GM12874 (cell line): ENCODE data around the gene USP47.

Experiments
- TF ChIP-seq, protein P1 (sequence below): IDR thresholded peaks from 2 replicates; pipeline ENCODE4 v1.5.1; 2011; ENCODE audit warnings: low read depth, mild to moderate bottlenecking, control low read depth, low read length, moderate library complexity; ENCODE audit not compliant: insufficient read depth

Gene USP47

DNA sequence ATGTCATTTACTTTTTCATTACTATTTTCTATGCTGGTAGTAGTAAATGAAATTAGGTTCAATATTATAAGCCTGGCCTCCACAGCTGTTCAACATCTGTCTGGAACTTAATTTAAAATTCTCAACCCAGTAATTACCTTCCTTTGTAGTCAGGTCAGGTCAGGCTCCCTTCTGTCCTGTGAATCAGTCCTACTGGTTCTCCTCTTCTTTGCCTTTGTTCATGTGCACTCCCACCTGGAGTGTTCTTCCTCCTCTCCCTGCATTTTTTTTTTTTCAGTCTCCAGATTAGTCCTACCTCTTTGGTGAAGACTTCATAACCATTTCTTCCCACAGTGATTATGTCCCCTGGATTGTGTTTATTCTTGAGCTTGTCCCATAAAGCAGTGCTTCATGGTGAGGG is 98.8 kb downstream of the USP47 start:
- TF ChIP-seq, protein P1, sequence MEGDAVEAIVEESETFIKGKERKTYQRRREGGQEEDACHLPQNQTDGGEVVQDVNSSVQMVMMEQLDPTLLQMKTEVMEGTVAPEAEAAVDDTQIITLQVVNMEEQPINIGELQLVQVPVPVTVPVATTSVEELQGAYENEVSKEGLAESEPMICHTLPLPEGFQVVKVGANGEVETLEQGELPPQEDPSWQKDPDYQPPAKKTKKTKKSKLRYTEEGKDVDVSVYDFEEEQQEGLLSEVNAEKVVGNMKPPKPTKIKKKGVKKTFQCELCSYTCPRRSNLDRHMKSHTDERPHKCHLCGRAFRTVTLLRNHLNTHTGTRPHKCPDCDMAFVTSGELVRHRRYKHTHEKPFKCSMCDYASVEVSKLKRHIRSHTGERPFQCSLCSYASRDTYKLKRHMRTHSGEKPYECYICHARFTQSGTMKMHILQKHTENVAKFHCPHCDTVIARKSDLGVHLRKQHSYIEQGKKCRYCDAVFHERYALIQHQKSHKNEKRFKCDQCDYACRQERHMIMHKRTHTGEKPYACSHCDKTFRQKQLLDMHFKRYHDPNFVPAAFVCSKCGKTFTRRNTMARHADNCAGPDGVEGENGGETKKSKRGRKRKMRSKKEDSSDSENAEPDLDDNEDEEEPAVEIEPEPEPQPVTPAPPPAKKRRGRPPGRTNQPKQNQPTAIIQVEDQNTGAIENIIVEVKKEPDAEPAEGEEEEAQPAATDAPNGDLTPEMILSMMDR, result no peak

DNA sequence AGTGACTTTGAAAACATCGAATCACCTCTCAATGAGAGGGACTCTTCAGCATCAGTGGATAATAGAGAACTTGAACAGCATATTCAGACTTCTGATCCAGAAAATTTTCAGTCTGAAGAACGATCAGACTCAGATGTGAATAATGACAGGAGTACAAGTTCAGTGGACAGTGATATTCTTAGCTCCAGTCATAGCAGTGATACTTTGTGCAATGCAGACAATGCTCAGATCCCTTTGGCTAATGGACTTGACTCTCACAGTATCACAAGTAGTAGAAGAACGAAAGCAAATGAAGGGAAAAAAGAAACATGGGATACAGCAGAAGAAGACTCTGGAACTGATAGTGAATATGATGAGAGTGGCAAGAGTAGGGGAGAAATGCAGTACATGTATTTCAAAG is 100.9 kb downstream of the USP47 start:
- TF ChIP-seq, protein P1, result no peak

DNA sequence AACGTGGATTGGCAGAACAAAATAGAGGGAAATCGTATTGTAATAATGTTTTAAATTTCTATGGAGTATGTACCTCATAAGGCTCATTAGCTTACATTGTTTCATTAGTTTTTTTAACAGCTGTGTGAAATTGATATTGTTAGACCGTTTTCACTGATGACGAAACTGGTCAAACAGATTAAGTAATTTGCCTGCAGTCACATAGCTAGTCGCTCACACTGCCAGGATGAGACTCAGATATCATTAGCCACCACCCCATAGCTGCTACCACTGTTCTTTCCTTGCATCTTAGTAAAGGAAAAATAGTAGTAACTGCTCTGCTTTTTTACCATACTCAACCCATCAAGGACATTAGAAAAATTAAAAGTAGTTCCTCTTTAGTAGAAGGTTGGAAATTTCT is 102.7 kb downstream of the USP47 start:
- TF ChIP-seq, protein P1, result no peak

DNA sequence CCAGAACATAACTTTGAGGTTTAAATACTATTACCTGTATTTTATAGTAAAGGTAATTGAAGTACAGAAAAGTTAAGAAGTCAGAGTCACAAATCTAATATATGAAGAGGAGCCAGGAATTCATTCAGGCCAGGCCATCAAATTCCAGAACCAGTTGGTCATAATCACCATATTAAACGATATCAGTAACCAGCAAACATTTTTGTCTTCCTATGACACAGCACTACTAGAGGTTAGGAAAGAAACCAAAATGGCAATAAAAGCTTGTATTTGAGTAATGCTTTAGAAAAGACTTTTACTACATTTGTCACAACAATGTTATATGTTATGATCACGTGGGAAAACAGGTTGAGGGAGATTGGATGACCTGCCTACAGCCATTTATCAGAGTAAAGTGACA is 104.4 kb downstream of the USP47 start:
- TF ChIP-seq, protein P1, result no peak

DNA sequence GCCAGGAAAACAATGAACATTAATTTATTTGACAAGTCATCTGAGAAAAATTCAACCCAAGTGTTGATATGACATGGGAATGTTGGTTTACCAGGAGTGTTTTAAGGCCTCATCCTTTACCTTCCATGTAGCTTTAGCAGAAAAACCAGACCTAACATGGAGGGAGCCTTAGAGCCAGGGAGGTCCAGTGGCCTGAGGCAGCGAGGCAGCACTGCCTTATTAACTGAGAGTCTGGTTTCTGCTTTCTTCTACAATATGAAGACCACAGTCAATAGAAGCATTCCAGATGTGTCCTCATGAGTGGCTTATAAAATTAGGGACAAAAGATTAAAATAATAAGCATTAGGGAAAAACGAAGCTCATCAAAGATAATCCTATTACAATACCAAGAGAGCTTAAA is 105.1 kb downstream of the USP47 start:
- TF ChIP-seq, protein P1, result no peak

DNA sequence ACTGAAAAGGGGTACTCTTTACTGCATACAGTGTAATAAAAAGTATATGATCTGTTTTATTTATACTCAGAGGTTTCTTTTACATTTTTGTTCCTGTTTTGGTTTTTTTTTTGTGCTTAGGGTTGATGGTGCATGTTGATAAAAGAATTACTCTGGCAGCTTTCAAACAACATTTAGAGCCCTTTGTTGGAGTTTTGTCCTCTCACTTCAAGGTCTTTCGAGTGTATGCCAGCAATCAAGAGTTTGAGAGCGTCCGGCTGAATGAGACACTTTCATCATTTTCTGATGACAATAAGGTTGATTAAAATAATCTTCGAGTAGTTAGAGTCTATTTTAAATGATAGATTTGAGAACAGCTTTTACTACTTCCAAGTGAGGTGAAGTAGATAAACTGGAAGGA is 106.1 kb downstream of the USP47 start:
- TF ChIP-seq, protein P1, result no peak

DNA sequence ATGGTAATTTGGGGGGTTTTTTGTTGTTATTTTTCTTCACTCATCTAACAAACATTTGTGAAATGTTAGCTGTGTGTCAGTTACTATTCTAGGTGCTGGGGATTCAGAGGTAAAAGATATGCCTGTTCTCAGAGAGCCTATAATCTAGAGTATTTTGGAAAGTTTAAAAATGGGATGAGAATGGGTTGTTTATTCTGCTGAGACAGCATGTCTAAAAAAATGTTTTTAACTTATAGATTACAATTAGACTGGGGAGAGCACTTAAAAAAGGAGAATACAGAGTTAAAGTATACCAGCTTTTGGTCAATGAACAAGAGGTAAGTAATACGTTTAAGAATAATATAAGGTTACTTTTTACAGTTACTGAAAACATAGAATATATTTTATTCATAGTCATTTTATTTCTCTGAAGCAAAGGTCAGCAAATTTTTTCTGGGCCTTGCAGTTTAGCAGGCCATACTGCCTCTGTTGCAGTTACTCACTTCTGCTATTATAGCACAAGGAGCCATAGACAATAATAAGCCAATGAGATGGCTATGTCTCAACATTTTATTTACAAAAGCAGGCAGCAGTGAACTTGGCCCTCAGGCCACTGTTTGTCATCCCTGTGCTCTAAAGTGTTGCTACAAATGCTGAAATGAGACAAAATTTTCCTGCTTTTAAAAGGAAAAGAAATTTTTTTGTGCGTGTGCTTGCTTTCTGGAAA is 106.6 kb downstream of the USP47 start:
- TF ChIP-seq, protein P1, result no peak

DNA sequence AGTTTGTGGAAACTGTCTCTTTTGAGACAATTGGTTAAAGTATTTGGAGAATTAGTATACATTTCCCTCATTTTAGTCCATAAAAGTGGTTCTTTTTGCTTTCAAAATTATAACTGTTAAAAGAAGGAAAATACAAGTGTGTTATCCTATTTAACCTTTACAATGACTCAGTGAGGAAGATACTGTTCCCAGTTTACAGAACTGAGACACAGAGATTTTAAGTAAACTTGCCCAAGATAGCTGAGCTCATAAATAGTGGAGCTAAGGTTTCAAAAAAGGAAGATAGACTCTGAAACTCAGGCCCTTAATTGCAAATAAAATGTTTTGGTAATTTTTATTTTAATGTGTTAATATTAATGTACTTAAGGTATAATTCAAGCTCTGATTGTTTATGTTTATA is 107.7 kb downstream of the USP47 start:
- TF ChIP-seq, protein P1, result no peak
